Measurements from ENCODE around the gene ANAPC15.
A peak's percentile ranks its signal among the peaks of the same experiment; 100 is the strongest.

The ANAPC15 gene

DNA sequence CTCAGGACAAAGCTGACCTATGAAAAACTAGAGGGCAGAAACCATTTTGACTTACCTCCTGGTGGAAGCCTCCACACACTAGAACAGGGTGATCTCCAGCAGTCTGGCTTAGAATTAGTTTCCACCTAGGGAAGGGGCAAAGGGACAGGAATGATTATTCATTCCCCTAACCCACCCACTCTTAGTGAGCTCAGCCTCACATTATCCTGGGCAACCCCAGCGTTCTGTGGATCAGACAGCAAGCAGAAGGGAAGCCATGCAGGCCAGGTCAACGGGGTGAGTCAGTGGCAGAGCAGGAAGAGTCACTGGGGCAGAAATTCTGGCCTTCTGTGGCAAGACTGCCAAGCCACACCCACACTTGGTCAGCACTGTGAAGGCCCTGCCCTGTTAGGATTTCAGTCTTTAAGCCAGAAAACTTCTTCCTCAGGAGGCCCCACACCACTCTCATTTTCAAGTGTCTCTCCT is 42.7 kb downstream of the ANAPC15 start:
- Histone ChIP-seq H3K4me3 (ENCODE audit: low read depth, low read length) (no peak overlapping the region), H3K9me3 (ENCODE audit: control insufficient read depth, insufficient read depth, low read depth, low read length) (no peaks in the 10 kb centered on the region), H3K36me3 (ENCODE audit: control insufficient read depth in 2 of 2, insufficient read depth in 1 of 2, low read length in 2 of 2) (peaks cover 6 to 33% of the 10 kb centered on the region in 2 experiments; a peak in 2 of 3 replicates), H3K27ac (ENCODE audit: extremely low read depth, low read depth, low read length) (no peak overlapping the region), H3K4me1 (ENCODE audit: control insufficient read depth, insufficient read depth, low read length) (peaks cover 2% of the 10 kb centered on the region; the same call in 1 of the 2 replicates)
- ChIA-PET POLR2A (interaction anchor here (0.6 to 1.3 kb wide), 2 partner anchors 9 to 38 kb away, joined by 3 read pairs; no protein-coding TSS in a partner anchor), CTCF (no interaction called here)
- TF ChIP-seq ZNF146 (tag by site-specific recombination; IDR thresholded peaks at IDR 0.05) (no peak), ZNF335 (tag by site-specific recombination; conservative IDR thresholded peaks at IDR 0.05) (no peak), ZNF585B (tag by site-specific recombination; IDR thresholded peaks at IDR 0.05) (no peak), ZNF404 (tag by site-specific recombination; IDR thresholded peaks at IDR 0.05) (no peak), ZNF600 (tag by site-specific recombination; IDR thresholded peaks at IDR 0.05) (peak; percentile 44), EGR2 (tag by site-specific recombination; IDR thresholded peaks at IDR 0.05; ENCODE audit: low read depth) (0 out of 2 replicates have a peak, but pooled peaks have one; percentile 8), ZNF560 (tag by site-specific recombination; IDR thresholded peaks at IDR 0.05; ENCODE audit: borderline replicate concordance) (no peak), ZNF423 (tag by site-specific recombination; IDR thresholded peaks at IDR 0.05) (no peak), ZNF157 (tag by site-specific recombination; IDR thresholded peaks at IDR 0.05) (no peak), ZNF433 (tag by site-specific recombination; IDR thresholded peaks at IDR 0.05; ENCODE audit: low read depth) (no peak), ZFHX2 (tag by site-specific recombination; conservative IDR thresholded peaks at IDR 0.05) (peak; percentile 32), OVOL3 (tag by site-specific recombination; IDR thresholded peaks at IDR 0.05) (no peak)
- TF ChIP-seq, protein P1, sequence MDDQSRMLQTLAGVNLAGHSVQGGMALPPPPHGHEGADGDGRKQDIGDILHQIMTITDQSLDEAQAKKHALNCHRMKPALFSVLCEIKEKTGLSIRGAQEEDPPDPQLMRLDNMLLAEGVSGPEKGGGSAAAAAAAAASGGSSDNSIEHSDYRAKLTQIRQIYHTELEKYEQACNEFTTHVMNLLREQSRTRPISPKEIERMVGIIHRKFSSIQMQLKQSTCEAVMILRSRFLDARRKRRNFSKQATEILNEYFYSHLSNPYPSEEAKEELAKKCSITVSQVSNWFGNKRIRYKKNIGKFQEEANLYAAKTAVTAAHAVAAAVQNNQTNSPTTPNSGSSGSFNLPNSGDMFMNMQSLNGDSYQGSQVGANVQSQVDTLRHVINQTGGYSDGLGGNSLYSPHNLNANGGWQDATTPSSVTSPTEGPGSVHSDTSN (CRISPR knock-in tag; IDR thresholded peaks at IDR 0.05), result no peak
- TF ChIP-seq, protein P2, sequence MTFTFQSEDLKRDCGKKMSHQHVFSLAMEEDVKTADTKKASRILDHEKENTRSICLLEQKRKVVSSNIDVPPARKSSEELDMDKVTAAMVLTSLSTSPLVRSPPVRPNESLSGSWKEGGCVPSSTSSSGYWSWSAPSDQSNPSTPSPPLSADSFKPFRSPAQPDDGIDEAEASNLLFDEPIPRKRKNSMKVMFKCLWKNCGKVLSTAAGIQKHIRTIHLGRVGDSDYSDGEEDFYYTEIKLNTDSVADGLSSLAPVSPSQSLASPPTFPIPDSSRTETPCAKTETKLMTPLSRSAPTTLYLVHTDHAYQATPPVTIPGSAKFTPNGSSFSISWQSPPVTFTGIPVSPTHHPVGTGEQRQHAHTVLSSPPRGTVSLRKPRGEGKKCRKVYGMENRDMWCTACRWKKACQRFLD (tag by site-specific recombination; IDR thresholded peaks at IDR 0.05), result no peak
- TF ChIP-seq, protein P3, sequence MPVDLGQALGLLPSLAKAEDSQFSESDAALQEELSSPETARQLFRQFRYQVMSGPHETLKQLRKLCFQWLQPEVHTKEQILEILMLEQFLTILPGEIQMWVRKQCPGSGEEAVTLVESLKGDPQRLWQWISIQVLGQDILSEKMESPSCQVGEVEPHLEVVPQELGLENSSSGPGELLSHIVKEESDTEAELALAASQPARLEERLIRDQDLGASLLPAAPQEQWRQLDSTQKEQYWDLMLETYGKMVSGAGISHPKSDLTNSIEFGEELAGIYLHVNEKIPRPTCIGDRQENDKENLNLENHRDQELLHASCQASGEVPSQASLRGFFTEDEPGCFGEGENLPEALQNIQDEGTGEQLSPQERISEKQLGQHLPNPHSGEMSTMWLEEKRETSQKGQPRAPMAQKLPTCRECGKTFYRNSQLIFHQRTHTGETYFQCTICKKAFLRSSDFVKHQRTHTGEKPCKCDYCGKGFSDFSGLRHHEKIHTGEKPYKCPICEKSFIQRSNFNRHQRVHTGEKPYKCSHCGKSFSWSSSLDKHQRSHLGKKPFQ (tag by site-specific recombination; IDR thresholded peaks at IDR 0.05), result no peak
- TF ChIP-seq, protein P4, sequence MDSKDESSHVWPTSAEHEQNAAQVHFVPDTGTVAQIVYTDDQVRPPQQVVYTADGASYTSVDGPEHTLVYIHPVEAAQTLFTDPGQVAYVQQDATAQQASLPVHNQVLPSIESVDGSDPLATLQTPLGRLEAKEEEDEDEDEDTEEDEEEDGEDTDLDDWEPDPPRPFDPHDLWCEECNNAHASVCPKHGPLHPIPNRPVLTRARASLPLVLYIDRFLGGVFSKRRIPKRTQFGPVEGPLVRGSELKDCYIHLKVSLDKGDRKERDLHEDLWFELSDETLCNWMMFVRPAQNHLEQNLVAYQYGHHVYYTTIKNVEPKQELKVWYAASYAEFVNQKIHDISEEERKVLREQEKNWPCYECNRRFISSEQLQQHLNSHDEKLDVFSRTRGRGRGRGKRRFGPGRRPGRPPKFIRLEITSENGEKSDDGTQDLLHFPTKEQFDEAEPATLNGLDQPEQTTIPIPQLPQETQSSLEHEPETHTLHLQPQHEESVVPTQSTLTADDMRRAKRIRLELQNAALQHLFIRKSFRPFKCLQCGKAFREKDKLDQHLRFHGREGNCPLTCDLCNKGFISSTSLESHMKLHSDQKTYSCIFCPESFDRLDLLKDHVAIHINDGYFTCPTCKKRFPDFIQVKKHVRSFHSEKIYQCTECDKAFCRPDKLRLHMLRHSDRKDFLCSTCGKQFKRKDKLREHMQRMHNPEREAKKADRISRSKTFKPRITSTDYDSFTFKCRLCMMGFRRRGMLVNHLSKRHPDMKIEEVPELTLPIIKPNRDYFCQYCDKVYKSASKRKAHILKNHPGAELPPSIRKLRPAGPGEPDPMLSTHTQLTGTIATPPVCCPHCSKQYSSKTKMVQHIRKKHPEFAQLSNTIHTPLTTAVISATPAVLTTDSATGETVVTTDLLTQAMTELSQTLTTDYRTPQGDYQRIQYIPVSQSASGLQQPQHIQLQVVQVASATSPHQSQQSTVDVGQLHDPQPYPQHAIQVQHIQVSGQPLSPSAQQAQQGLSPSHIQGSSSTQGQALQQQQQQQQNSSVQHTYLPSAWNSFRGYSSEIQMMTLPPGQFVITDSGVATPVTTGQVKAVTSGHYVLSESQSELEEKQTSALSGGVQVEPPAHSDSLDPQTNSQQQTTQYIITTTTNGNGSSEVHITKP (tag by site-specific recombination; IDR thresholded peaks at IDR 0.05), result peak; percentile 64

DNA sequence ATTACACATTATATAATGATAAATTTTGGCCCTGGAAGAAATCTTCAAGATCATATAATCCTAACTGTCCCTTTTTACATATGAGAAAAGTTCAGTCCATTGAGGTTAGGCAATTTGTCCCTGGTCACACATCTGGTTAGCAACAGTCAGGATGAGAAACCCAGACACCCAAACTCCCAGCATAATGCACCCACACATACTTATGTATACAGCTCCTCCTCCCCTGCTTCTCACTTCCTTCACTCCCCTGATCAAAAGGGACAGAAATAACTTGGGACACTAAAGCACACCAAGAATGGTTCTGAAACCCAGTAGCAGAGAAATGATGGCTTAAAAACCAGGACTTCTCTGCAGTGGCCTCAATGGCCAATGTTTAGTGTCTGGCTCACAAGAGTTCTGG is 43.3 kb downstream of the ANAPC15 start:
- no peaks in the 10 kb centered on the region for H3K9me3 ChIP-seq (ENCODE audit: control insufficient read depth, insufficient read depth, low read depth, low read length)
- ChIA-PET POLR2A (no interaction called here), CTCF (interaction anchor here (3.5 kb wide), 1 partner anchor 44 kb away, joined by 17 read pairs; no protein-coding TSS in a partner anchor)
- H3K27ac ChIP-seq (ENCODE audit: extremely low read depth, low read depth, low read length), result no peak overlapping the region
- TF ChIP-seq GLI4 (tag by site-specific recombination; IDR thresholded peaks at IDR 0.05) (no peak), EGR2 (tag by site-specific recombination; IDR thresholded peaks at IDR 0.05; ENCODE audit: low read depth) (peak; percentile 45; the same call in 1 of the 2 replicates)
- TF ChIP-seq, protein P5, sequence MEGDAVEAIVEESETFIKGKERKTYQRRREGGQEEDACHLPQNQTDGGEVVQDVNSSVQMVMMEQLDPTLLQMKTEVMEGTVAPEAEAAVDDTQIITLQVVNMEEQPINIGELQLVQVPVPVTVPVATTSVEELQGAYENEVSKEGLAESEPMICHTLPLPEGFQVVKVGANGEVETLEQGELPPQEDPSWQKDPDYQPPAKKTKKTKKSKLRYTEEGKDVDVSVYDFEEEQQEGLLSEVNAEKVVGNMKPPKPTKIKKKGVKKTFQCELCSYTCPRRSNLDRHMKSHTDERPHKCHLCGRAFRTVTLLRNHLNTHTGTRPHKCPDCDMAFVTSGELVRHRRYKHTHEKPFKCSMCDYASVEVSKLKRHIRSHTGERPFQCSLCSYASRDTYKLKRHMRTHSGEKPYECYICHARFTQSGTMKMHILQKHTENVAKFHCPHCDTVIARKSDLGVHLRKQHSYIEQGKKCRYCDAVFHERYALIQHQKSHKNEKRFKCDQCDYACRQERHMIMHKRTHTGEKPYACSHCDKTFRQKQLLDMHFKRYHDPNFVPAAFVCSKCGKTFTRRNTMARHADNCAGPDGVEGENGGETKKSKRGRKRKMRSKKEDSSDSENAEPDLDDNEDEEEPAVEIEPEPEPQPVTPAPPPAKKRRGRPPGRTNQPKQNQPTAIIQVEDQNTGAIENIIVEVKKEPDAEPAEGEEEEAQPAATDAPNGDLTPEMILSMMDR (tag by site-specific recombination; IDR thresholded peaks at IDR 0.05), result no peak
- peaks cover 6 to 33% of the 10 kb centered on the region in 2 experiments; a peak in 2 of 3 replicates for H3K36me3 ChIP-seq (ENCODE audit: control insufficient read depth in 2 of 2, insufficient read depth in 1 of 2, low read length in 2 of 2)
- no peak overlapping the region for H3K4me3 ChIP-seq (ENCODE audit: low read depth, low read length)
- H3K4me1 ChIP-seq (ENCODE audit: control insufficient read depth, insufficient read depth, low read length), result peaks cover 2% of the 10 kb centered on the region; the same call in 1 of the 2 replicates
